ENCODE data around the gene VSIG10L2.

The VSIG10L2 gene

DNA sequence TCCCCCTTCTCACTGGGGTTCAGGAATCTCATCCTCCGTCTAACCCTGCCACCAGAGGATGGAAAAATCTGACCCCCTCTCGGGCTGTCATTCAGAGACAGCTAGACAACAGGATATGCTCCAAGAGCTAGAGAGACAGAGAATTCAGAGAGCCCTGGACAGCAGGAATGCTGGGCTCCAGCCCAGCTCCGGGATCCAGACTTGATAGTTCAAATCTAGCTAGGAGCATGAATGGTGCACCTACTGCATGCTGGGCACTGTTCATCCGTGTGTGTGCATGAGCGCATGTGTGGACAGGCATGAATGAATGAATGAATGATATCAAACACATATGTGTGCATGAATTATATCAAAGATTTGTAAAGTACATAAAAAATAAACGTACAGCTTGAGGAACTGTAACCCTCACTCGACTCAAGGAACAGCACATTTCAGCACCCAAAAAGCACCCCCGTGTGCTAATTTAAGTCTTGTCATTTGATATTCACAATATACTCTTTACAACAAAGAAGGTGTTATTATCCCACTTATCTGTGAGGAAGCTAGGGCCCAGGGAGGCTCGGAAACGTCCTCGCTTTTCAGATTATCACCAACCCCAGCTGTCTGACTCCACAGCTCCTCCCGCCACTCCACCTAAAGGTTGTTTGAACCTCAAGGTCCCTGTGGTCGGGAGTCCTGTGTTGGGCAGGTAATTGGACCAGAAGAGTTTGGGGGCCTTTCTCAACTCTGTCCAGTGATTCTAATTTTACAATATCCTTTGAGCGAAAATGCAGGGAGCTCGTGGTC, 640 bp upstream of the VSIG10L2 start:
- H3K27ac ChIP-seq (ENCODE audit: extremely low read depth, low read depth, low read length) = no peak overlapping the region
- ChIA-PET CTCF (interaction anchor here (0.6 to 4.2 kb wide), 5 partner anchors 22 to 248 kb away, joined by 3 to 34 read pairs (median 3); partner anchors contain the start of gene CDON), POLR2A (no interaction called here)
- no peak overlapping the region for H3K4me3 ChIP-seq (ENCODE audit: low read depth, low read length)
- TF ChIP-seq, protein P1, sequence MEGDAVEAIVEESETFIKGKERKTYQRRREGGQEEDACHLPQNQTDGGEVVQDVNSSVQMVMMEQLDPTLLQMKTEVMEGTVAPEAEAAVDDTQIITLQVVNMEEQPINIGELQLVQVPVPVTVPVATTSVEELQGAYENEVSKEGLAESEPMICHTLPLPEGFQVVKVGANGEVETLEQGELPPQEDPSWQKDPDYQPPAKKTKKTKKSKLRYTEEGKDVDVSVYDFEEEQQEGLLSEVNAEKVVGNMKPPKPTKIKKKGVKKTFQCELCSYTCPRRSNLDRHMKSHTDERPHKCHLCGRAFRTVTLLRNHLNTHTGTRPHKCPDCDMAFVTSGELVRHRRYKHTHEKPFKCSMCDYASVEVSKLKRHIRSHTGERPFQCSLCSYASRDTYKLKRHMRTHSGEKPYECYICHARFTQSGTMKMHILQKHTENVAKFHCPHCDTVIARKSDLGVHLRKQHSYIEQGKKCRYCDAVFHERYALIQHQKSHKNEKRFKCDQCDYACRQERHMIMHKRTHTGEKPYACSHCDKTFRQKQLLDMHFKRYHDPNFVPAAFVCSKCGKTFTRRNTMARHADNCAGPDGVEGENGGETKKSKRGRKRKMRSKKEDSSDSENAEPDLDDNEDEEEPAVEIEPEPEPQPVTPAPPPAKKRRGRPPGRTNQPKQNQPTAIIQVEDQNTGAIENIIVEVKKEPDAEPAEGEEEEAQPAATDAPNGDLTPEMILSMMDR (tag by site-specific recombination; IDR thresholded peaks at IDR 0.05) = no peak
- TF ChIP-seq ZNF664 (tag by site-specific recombination; IDR thresholded peaks at IDR 0.05) (no peak), ZNF302 (tag by site-specific recombination; IDR thresholded peaks at IDR 0.05; ENCODE audit: low read depth) (no peak), ZNF560 (tag by site-specific recombination; IDR thresholded peaks at IDR 0.05; ENCODE audit: borderline replicate concordance) (no peak), TRIM28 (IDR thresholded peaks at IDR 0.05; ENCODE audit: borderline replicate concordance, low read length) (no peak), ATF2 (tag by site-specific recombination; IDR thresholded peaks at IDR 0.05; ENCODE audit: low read depth) (no peak), ZNF623 (tag by site-specific recombination; IDR thresholded peaks at IDR 0.05) (no peak)
- TF ChIP-seq, protein P2, sequence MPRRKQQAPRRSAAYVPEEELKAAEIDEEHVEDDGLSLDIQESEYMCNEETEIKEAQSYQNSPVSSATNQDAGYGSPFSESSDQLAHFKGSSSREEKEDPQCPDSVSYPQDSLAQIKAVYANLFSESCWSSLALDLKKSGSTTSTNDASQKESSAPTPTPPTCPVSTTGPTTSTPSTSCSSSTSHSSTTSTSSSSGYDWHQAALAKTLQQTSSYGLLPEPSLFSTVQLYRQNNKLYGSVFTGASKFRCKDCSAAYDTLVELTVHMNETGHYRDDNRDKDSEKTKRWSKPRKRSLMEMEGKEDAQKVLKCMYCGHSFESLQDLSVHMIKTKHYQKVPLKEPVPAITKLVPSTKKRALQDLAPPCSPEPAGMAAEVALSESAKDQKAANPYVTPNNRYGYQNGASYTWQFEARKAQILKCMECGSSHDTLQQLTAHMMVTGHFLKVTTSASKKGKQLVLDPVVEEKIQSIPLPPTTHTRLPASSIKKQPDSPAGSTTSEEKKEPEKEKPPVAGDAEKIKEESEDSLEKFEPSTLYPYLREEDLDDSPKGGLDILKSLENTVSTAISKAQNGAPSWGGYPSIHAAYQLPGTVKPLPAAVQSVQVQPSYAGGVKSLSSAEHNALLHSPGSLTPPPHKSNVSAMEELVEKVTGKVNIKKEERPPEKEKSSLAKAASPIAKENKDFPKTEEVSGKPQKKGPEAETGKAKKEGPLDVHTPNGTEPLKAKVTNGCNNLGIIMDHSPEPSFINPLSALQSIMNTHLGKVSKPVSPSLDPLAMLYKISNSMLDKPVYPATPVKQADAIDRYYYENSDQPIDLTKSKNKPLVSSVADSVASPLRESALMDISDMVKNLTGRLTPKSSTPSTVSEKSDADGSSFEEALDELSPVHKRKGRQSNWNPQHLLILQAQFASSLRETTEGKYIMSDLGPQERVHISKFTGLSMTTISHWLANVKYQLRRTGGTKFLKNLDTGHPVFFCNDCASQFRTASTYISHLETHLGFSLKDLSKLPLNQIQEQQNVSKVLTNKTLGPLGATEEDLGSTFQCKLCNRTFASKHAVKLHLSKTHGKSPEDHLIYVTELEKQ (tag by site-specific recombination; IDR thresholded peaks at IDR 0.05; ENCODE audit: borderline replicate concordance) = no peak
- H3K9me3 ChIP-seq (ENCODE audit: control insufficient read depth, insufficient read depth, low read depth, low read length) = no peaks in the 10 kb centered on the region
- no peaks in the 10 kb centered on the region for H3K4me1 ChIP-seq (ENCODE audit: control insufficient read depth, insufficient read depth, low read length)
- no peaks in the 10 kb centered on the region for H3K36me3 ChIP-seq (ENCODE audit: control insufficient read depth in 2 of 2, insufficient read depth in 1 of 2, low read length in 2 of 2)

DNA sequence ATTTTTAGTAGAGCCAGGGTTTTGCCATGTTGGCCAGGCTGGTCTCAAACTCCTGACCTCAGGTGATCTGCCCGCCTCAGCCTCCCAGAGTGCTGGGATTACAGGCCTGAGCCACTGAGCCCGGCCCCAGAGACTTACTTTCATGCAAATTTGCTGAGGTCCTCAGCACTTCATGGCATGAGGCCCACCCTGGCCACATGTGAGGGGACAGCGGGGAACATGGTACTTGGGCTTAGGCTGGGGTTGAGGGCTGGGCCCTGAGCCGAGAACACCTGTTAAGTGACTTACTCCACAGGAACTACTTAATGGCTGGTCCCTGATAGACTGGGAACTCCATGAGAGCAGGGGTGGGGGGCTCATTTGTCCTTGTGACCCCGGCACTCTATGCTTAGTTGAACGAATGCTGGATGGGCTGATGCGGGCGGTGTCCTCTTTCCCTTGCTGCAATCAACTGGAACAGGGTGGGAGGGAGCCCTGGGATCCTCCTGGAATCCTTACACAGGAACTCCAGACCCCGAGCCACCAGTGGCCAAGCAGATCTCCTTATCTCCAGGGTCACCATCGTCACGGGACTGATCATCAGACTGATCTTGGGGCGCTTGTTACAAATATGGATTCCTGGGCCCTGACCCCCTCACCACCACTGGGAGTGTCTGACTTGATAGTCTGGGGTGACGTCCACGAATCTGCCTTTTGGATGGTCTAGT, 1.0 kb downstream of the VSIG10L2 start:
- no peaks in the 10 kb centered on the region for H3K36me3 ChIP-seq (ENCODE audit: control insufficient read depth in 2 of 2, insufficient read depth in 1 of 2, low read length in 2 of 2)
- H3K9me3 ChIP-seq (ENCODE audit: control insufficient read depth, insufficient read depth, low read depth, low read length) = no peaks in the 10 kb centered on the region
- POLR2A ChIA-PET = no interaction called here
- H3K4me1 ChIP-seq (ENCODE audit: control insufficient read depth, insufficient read depth, low read length) = no peaks in the 10 kb centered on the region
- CTCF ChIA-PET = no interaction called here
- no peak overlapping the region for H3K27ac ChIP-seq (ENCODE audit: extremely low read depth, low read depth, low read length)
- H3K4me3 ChIP-seq (ENCODE audit: low read depth, low read length) = no peak overlapping the region
- TF ChIP-seq ZNF354C (tag by site-specific recombination; IDR thresholded peaks at IDR 0.05; ENCODE audit: borderline replicate concordance, low read depth) = no peak
- no peak for TF ChIP-seq ZBTB8A (tag by site-specific recombination; IDR thresholded peaks at IDR 0.05)
- no peak for TF ChIP-seq ZNF488 (tag by site-specific recombination; IDR thresholded peaks at IDR 0.05)
- no peak for TF ChIP-seq ZNF561 (tag by site-specific recombination; IDR thresholded peaks at IDR 0.05; ENCODE audit: borderline replicate concordance)
- TF ChIP-seq, protein P3, sequence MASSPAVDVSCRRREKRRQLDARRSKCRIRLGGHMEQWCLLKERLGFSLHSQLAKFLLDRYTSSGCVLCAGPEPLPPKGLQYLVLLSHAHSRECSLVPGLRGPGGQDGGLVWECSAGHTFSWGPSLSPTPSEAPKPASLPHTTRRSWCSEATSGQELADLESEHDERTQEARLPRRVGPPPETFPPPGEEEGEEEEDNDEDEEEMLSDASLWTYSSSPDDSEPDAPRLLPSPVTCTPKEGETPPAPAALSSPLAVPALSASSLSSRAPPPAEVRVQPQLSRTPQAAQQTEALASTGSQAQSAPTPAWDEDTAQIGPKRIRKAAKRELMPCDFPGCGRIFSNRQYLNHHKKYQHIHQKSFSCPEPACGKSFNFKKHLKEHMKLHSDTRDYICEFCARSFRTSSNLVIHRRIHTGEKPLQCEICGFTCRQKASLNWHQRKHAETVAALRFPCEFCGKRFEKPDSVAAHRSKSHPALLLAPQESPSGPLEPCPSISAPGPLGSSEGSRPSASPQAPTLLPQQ (tag by site-specific recombination; IDR thresholded peaks at IDR 0.05) = no peak
- TF ChIP-seq ZNF560 (tag by site-specific recombination; IDR thresholded peaks at IDR 0.05; ENCODE audit: borderline replicate concordance) = no peak
